Measurements from ENCODE around the gene ZFYVE9.
A peak's percentile ranks its signal among the peaks of the same experiment; 100 is the strongest.
"Not testable (repeated sequence)": the region's sequence is repeated elsewhere in the genome, so short reads cannot be mapped to it uniquely, and the experiment has no call there.

Gene ZFYVE9

GRCh38 chr1:52140633-52141512, 1.0 kb upstream of the ZFYVE9 start:
- no peak overlapping the region for H3K4me3 ChIP-seq (ENCODE audit: low read depth, low read length)
- DNase-seq (ENCODE audit: low read depth) = peak; percentile 38
- TF ChIP-seq CTCF (conservative IDR thresholded peaks at IDR 0.05; ENCODE audit: low read depth, low read length) = no peak

- peak; percentile 62 for DNase-seq (ENCODE audit: low read depth)
- peak; percentile 14 for TF ChIP-seq CTCF (conservative IDR thresholded peaks at IDR 0.05; ENCODE audit: low read depth, low read length)
- H3K4me3 ChIP-seq (ENCODE audit: low read depth, low read length) = peak overlapping the region; percentile 82
These were observed 613 bp downstream of the ZFYVE9 start for GRCh38 chr1:52142220-52143183.

GRCh38 chr1:52145137-52145536, 3.2 kb downstream of the ZFYVE9 start:
- H3K4me3 ChIP-seq (ENCODE audit: low read depth, low read length) = no peak overlapping the region
- no peak for DNase-seq (ENCODE audit: low read depth)
- TF ChIP-seq CTCF (conservative IDR thresholded peaks at IDR 0.05; ENCODE audit: low read depth, low read length) = no peak

GRCh38 chr1:52150445-52150844, 8.6 kb downstream of the ZFYVE9 start:
- not testable (repeated sequence) for H3K4me3 ChIP-seq (ENCODE audit: low read depth, low read length); DNase-seq (ENCODE audit: low read depth)

- TF ChIP-seq CTCF (conservative IDR thresholded peaks at IDR 0.05; ENCODE audit: low read depth, low read length) = no peak
- H3K4me3 ChIP-seq (ENCODE audit: low read depth, low read length) = no peak overlapping the region
- DNase-seq (ENCODE audit: low read depth) = no peak
These were observed 9.1 kb downstream of the ZFYVE9 start for GRCh38 chr1:52150946-52151345.

GRCh38 chr1:52152572-52152971, 10.7 kb downstream of the ZFYVE9 start:
- TF ChIP-seq CTCF (conservative IDR thresholded peaks at IDR 0.05; ENCODE audit: low read depth, low read length) = no peak
- no peak for DNase-seq (ENCODE audit: low read depth)
- H3K4me3 ChIP-seq (ENCODE audit: low read depth, low read length) = no peak overlapping the region

- peak; percentile 11 for DNase-seq (ENCODE audit: low read depth)
- no peak overlapping the region for H3K4me3 ChIP-seq (ENCODE audit: low read depth, low read length)
- no peak for TF ChIP-seq CTCF (conservative IDR thresholded peaks at IDR 0.05; ENCODE audit: low read depth, low read length)
These were observed 11.1 kb downstream of the ZFYVE9 start for GRCh38 chr1:52153010-52153409.
